Cardiac muscle cell (in vitro differentiated cells and primary cell): ENCODE measurements around the gene LYSMD3. TPM values are rescaled to one million over a fixed set of nuclear protein-coding genes. Genes with fewer than 3 reads are reported as not detected.

Source experiments
- DNase-seq, 2 donors: peaks; one replicate each; pipeline versions ENCODE4 v3.0.0 to v3.0.0-alpha.2; 2010 to 2017; ENCODE audit warnings: low read depth in 1 of 2, low spot score in 1 of 2
- H3K27ac ChIP-seq: fragments of 200-600 bp; sonication (generic); 2 replicates; pipeline ENCODE4 v1.5.1; 2016
- H3K27me3 ChIP-seq: fragments of 200-600 bp; sonication (generic); 2 replicates; pipeline ENCODE4 v1.6.0; 2016; ENCODE audit warnings: control low read depth
- H3K36me3 ChIP-seq: fragments of 200-600 bp; sonication (generic); 2 replicates; pipeline ENCODE4 v1.5.1; 2016; ENCODE audit warnings: control low read depth
- H3K4me1 ChIP-seq: fragments of 200-600 bp; sonication (generic); 2 replicates; pipeline ENCODE4 v1.8.1; 2017; ENCODE audit warnings: low read depth, mild to moderate bottlenecking, mixed run types
- H3K4me3 ChIP-seq: fragments of 200-600 bp; sonication (generic); 2 replicates; pipeline ENCODE4 v1.5.1; 2016; ENCODE audit warnings: mild to moderate bottlenecking
- H3K9me3 ChIP-seq: fragments of 200-600 bp; sonication (generic); 2 replicates; pipeline ENCODE4 v1.5.1; 2017; ENCODE audit warnings: low read depth, mild to moderate bottlenecking, control low read depth
- polyA plus RNA-seq: library from polyadenylated mRNA; unstranded; fragments of >200 nt; fragmentation: Nextera tagmentation; extraction: Ambion mirVana; gene quantifications from 2 replicates; pipeline ENCODE4 v1.2.1, GENCODE V29; 2016
- total RNA-seq: library from RNA; depleted of rRNA; stranded (reverse); fragments of >200 nt; gene quantifications from 2 replicates; pipeline ENCODE4 v1.2.3, GENCODE V29; 2016
- TF ChIP-seq, protein P1 (sequence below): IDR thresholded peaks from 2 replicates; pipeline ENCODE4 v1.5.1; 2012; ENCODE audit warnings: low read depth, mild to moderate bottlenecking, low read length

LYSMD3 gene
- total and polyA plus RNA-seq, 2 experiments from 2014 or later: 9.0 to 10.9 TPM

DNA sequence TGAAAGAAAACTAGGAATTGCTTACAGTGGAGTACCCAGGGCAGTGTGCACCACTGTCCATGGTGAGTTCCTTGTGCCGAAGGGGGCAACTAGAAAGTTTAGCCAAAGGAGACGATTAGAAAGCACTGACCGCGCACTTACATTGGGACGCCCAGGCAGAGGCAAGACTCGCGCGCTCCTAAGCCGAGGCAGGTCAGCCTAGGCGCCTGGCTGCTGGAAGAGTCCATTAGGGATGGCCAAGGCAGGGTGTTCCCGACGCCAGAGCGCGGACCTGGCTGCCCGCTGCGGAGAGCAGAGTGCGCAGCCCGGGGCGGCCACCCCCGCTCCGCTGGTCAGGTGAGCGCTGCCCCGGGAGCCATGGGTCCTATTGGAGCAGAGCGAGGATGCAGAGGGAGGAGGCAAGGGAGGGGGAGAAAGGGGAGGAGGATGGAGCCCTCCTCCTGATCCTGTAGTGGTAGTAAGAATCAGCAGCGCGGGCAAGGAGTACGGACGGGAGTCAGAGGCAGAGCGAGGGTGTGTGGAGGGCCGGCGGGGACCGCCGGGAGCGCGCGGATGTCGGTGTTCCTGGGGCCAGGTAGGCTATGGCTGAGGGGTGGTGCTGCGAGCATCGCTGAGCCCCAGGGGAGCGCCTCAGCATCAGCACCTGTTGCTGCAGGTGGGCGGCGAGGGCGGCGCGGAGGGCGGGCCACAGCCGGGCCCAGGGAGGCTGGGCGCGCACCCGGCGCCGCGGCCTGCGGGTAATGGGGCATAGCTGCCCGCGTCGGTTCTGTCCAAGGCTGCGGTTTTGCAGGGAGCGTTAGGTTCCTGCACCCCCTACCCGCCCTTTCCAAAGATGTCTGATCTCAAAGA is 29.2 kb upstream of the LYSMD3 start, which contains the start of gene ADGRV1:
ADGRV1 (plus strand) TSS at position 454 of the 849 bp plus-strand sequence; CDS start at position 553, 99 bp downstream.
- Histone ChIP-seq H3K9me3 (no peaks in the 10 kb centered on the region), H3K36me3 (no peaks in the 10 kb centered on the region), H3K27ac (no peak within 1 kb of the TSS), H3K4me1 (peaks cover 2% of the 10 kb centered on the region), H3K27me3 (peaks cover 28% of the 10 kb centered on the region), H3K4me3 (peak within 1 kb of the TSS; percentile 74)
- TF ChIP-seq, protein P1, sequence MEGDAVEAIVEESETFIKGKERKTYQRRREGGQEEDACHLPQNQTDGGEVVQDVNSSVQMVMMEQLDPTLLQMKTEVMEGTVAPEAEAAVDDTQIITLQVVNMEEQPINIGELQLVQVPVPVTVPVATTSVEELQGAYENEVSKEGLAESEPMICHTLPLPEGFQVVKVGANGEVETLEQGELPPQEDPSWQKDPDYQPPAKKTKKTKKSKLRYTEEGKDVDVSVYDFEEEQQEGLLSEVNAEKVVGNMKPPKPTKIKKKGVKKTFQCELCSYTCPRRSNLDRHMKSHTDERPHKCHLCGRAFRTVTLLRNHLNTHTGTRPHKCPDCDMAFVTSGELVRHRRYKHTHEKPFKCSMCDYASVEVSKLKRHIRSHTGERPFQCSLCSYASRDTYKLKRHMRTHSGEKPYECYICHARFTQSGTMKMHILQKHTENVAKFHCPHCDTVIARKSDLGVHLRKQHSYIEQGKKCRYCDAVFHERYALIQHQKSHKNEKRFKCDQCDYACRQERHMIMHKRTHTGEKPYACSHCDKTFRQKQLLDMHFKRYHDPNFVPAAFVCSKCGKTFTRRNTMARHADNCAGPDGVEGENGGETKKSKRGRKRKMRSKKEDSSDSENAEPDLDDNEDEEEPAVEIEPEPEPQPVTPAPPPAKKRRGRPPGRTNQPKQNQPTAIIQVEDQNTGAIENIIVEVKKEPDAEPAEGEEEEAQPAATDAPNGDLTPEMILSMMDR: no peak
- DNase-seq: peak; percentile 55 to 95

DNA sequence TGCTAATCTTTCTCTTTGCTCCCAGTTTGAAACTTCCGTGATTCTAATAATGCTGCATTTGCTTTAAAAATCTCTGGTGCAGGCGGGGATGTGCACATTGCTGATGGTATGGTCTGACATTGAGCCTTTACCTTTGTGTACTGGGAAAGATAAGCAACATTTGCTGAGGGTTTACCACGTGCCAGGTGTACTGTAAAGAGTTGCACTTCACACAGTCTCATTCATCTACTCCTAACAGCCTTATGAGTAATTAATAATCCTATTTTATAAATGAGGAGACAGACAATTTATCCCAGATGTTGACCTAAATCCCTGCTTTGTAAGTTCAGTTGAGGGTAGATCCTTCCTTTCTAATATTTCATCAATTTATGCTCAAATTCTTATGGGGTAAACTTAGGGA is 28.5 kb upstream of the LYSMD3 start:
- H3K27me3 ChIP-seq: peaks cover 28% of the 10 kb centered on the region
- H3K9me3 ChIP-seq: no peaks in the 10 kb centered on the region
- H3K36me3 ChIP-seq: no peaks in the 10 kb centered on the region
- TF ChIP-seq, protein P1: no peak
- H3K27ac ChIP-seq: no peak overlapping the region
- peaks cover 2% of the 10 kb centered on the region for H3K4me1 ChIP-seq
- peak overlapping the region; percentile 74 for H3K4me3 ChIP-seq
- DNase-seq: no peak

DNA sequence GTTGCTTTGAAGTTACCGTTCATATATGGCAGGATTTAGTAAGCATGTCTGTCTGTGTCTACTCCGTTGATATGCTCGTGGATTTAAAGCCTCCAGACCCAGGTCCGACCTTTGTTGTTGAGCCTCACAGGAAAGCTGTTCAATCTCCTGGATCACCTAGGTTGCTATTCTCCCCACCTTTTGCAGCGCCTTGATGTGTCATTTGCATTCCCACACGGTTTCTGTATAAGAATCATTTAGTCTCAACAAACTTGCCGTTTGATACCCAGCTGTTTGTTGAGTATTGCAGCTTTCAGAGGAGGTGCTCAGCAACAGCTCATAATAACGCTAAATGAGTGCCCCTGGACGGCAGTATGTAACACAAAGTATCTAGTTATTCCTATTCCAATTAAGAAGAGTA is 28.0 kb upstream of the LYSMD3 start:
- peaks cover 28% of the 10 kb centered on the region for H3K27me3 ChIP-seq
- DNase-seq: no peak
- H3K9me3 ChIP-seq: no peaks in the 10 kb centered on the region
- no peaks in the 10 kb centered on the region for H3K36me3 ChIP-seq
- H3K4me1 ChIP-seq: peaks cover 2% of the 10 kb centered on the region
- TF ChIP-seq, protein P1: no peak
- H3K4me3 ChIP-seq: peak overlapping the region; percentile 74
- no peak overlapping the region for H3K27ac ChIP-seq

DNA sequence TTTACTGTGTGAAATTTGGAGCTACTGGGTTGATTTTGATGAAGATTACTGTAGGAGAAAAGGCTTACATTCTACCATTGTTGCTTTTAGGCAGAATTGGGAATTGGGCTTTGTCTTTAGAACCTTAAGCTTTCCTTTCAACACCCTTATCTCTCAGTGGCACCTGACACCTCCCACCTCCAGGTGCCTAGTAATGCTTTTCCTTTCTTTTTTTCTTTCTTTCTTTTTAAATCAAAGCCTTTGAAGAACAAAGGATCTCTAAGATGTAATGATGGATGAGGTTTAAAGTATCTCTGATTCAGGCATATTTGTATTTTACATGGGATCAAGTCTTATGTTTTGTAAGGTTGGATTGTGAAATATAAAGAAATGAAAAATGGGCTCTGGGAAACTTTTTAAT is 26.3 kb upstream of the LYSMD3 start:
- H3K4me1 ChIP-seq: peaks cover 2% of the 10 kb centered on the region
- DNase-seq: no peak
- no peaks in the 10 kb centered on the region for H3K9me3 ChIP-seq
- TF ChIP-seq, protein P1: no peak
- no peaks in the 10 kb centered on the region for H3K36me3 ChIP-seq
- H3K27me3 ChIP-seq: peaks cover 28% of the 10 kb centered on the region
- no peak overlapping the region for H3K4me3 ChIP-seq
- H3K27ac ChIP-seq: no peak overlapping the region

DNA sequence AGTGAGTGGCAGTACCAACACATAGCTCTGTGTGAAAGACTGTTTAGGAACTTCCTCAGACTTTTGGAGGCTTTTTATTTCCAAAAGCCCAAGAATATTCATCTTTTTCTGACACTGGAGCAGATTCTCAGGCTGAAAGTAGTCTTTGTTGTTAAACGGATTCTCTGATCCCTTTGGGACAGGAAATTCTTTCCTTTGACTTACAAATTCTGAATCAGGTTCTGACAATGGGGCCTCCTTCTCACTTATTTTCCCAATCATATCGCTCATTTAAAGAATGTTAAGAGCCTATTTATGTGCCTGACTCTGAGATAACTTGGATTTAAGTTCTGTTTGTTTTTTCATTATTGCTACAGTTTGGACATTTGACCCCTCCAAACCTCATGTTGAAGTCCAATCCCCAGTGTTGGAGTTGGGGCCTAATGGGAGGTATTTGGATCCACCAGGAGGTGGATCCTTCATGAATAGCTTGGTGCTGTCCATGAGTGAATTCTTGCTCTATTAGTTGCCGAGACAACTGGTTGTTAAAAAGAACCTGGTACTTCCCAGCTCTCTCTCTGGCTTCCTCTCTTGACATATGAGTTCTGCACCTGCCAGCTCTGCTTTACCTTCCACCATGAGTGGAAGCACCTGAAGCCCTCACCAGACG is 25.1 kb upstream of the LYSMD3 start:
- peaks cover 28% of the 10 kb centered on the region for H3K27me3 ChIP-seq
- no peak for DNase-seq
- H3K4me1 ChIP-seq: peaks cover 2% of the 10 kb centered on the region
- TF ChIP-seq, protein P1: no peak
- H3K36me3 ChIP-seq: no peaks in the 10 kb centered on the region
- no peaks in the 10 kb centered on the region for H3K9me3 ChIP-seq
- H3K4me3 ChIP-seq: no peak overlapping the region
- H3K27ac ChIP-seq: no peak overlapping the region
